GM12874 (cell line): ENCODE measurements around the gene PHC1.

Experiments
- CTCF ChIP-seq: IDR thresholded peaks from 2 replicates; pipeline ENCODE4 v1.5.1; 2011; ENCODE audit warnings: low read depth, mild to moderate bottlenecking, control low read depth, low read length, moderate library complexity; ENCODE audit not compliant: insufficient read depth

PHC1 gene

GRCh38 chr12:8957561-8957960, 43.3 kb downstream of the PHC1 start:
- TF ChIP-seq CTCF, result no peak

- TF ChIP-seq CTCF, result no peak
Observed at GRCh38 chr12:8958066-8958465, 43.8 kb downstream of the PHC1 start.

- TF ChIP-seq CTCF, result no peak
Observed at GRCh38 chr12:8960176-8960575, 45.9 kb downstream of the PHC1 start.

- TF ChIP-seq CTCF, result no peak
Observed at GRCh38 chr12:8968761-8969160, 54.5 kb downstream of the PHC1 start.

- no peak for TF ChIP-seq CTCF
Observed at GRCh38 chr12:8969861-8970411, 55.6 kb downstream of the PHC1 start.

GRCh38 chr12:8970432-8970831, 56.1 kb downstream of the PHC1 start:
- no peak for TF ChIP-seq CTCF

- no peak for TF ChIP-seq CTCF
Observed at GRCh38 chr12:8980137-8980536, 65.8 kb downstream of the PHC1 start.

GRCh38 chr12:8985213-8985754, 71.0 kb downstream of the PHC1 start:
- TF ChIP-seq CTCF, result no peak
